AG20443 (cell line): ENCODE results near the gene ABCA4.
A peak's percentile ranks its signal among the peaks of the same experiment; 100 is the strongest.
"Not testable (repeated sequence)": the region's sequence is repeated elsewhere in the genome, so short reads cannot be mapped to it uniquely, and the experiment has no call there.

Experiments used
- DNase-seq: peaks from one replicate; pipeline ENCODE4 v3.0.0; 2012; ENCODE audit warnings: low spot score, mixed read lengths

Gene ABCA4

DNA sequence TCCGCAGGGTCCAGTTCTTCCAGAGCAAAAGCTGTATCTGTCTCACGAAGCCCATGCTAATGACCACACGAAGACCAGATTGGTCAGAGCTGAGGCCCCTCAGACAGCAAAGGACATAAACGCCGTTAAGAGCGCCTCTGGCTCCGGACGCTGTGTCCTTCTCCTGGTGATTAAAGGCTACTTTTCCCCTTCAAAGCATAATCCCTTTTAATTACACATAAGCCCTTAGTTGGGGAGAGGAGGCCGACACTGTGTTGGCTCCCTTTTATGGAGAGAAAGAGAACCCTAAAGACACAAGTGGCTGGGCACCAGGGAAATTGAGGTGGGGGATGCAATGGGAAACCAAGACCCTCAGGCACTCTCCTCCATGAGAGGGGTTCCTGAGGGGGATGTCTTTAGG, at the start of gene ABCA4:
Gene ABCA4 (minus strand): TSS at position 158 of the 400 bp plus-strand sequence. CDS start 103 bp downstream, at position 55.
- DNase-seq: no peak

DNA sequence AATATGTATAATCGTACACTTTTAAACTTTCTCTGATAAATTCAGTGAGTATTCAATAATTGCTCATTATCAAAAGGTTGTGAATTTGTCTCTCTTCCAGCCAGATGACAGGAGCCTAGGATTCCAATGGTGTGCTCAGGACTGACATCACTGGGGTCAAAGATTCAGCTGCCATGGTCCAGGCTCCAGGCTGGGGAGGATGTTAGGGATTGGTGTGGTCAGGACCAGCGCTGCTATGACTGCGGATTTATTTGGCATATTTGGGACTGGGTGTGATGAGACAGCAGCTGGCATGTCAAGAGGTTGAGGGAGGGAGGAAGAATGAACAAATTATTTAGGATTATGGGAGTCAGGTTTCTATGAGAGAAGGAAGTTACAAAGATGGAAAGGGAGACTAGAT, 48.2 kb upstream of the ABCA4 start:
- no peak for DNase-seq

DNA sequence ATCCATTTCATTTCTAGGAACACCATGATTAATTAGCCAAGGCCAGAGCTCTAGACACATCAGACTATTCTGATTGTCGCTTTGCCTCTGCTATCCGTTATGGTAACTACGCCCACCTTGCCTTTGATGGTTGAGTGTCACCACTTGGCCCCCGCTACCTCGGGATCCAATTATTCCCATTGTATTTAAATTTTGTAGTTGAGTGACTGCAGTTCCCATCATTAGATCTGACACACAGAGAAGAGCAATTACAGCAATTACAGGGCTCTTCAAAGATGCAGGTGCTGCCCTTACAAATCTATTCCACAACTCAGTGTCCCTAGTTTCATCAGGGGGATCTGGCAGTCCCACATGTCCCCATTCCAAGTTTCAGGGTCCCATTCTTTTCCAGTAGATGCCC, 44.9 kb upstream of the ABCA4 start:
- no peak for DNase-seq

DNA sequence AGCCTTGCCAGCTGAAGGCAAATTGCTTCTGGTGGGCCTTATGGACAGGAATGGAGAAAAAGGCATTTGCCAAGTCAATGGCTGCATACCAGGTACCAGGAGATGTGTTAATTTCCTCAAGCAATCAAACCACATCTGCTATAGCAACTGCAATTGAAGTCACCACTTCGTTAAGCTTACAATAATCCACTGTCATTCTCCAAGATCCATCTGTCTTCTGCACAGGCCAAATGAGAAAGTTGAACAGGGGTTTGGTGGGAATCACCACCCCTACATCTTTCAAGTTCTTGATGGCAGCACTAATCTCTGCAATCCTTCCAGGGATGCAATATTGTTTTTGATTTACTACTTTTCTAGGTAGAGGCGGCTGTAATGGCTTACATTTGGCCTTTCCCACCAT, 43.9 kb upstream of the ABCA4 start:
- not testable (repeated sequence) for DNase-seq

DNA sequence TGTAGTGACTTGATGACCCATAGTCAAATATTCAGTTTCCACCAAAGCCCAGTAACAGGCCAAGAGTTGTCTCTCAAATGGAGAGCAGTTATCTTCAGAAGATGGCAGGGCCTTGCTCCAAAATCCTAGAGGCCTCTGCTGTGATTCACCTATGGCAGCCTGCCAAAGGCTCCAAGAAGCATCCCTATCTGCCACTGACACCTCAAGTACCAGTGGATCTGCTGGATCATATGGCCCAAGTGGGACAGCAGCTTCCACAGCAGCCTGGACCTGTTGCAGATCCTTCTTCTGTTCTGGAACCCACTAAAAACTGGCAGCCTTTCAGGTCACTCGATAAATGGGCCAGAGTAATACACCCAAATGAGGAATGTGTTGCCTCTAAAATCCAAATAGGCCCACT, 43.2 kb upstream of the ABCA4 start:
- not testable (repeated sequence) for DNase-seq

DNA sequence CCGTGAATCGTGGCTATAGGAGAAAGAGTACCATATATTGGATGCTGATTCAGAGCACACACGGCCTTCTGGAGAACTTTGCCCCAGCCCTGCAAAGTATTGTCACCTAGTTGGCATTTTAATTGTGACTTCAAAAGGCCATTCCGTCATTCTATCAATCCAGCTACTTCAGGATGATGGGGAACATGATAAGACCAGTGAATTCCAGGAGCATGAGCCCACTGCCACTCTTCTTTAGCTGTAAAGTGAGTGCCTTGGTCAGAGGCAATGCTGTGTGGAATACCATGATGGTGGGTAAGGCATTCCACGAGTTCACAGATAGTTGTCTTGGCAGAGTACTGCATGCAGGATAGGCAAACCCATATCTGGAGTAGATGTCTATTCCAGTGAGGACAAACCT, 42.3 kb upstream of the ABCA4 start:
- not testable (repeated sequence) for DNase-seq

DNA sequence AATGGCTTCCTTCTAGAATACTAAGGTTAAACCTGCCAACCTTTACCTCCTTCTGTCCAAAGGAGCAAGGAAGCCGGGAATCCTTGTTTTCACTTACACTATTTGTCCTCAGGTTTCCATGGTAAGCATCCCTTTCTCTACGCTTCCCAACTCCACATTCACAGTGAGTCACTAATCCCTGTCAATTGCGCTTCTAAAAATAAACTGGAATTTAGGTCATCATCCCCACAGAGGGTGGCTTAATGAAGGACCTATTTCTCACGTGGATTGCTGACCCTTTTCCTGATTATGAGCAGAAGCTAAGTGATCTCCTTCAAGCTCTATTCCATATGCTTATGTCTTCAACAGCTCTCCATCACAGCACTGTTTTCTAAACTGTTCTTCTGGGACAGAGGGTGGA, 39.9 kb upstream of the ABCA4 start:
- peak; percentile 74 for DNase-seq

DNA sequence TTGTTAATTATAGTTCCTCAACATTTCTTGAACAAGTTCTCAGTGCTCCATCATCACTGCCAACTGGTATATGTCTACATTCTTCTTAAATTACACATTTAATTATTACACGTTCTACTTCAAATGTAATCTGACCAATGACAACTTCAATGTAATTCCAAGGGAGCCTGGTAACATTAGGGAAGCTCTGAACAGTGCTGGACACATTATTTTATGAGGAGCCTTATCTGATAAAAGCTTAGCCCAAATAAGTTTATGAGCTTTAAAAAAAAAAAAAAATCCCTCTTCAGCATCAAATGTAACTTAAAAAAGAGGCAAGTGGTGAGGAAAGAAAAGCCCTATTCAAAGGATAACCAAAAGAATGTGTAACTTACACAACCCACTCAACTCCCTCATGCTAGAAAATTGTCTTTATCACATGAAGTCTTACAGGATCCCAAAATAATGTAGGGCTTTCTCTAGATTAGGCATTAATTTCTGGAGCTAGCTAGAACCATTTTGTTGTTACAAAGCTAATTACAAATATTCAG, 35.2 kb upstream of the ABCA4 start:
- no peak for DNase-seq

DNA sequence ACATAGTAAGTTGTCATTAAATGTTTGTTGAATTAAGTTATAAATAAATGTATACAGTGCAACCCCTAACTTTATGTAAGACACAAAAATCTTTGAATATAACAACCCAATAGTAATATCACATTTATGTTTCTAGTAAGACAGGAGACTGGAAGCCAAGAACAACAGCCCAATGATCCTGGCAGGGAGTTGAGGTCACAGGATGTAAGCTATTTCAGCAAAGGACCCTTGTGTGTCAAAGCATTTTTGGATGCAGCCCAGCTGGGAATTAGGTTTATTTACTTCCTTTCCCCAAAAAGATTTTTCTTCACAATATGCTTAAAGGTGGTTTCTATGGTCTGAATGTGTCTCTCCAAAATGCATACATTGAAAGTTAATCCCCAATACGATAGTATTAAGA, 34.0 kb upstream of the ABCA4 start:
- no peak for DNase-seq

DNA sequence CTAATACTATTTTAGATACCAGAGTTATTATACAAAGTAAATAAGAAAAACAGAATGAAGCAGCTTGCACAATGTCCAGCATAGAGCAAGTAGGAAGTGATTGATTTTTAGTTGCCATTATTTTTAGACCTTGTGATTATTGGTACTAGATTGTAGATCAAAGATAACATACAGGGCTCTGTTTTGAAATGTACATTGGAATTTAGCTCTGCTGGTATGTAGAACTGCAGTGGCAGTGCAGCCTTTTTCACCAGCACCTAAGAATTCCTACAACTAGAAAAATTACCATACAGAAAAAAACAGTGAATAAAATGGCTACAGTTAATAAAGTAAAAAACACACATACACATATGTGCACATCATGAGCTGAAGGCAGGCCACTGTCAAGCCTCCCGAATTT, 32.2 kb upstream of the ABCA4 start:
- no peak for DNase-seq

DNA sequence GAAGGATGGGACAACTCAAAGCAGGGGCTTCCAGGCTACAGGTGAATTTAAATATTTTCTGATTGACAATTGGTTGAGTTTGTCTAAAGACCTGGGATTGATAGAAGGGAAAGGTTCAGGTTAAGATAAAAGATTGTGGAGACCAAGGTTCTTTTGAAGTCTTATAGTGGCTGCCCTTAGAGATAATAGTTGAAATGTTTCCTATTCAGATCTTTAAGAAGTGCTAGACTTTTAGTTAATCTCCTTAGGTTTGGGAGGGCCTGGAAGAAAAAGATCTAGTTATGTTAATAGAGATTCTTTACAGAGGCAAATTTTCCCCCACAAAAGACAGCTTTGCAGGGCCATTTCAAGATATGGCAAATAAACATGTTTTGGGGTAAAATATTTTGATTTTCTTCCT, 28.2 kb upstream of the ABCA4 start:
- DNase-seq: not testable (repeated sequence)

DNA sequence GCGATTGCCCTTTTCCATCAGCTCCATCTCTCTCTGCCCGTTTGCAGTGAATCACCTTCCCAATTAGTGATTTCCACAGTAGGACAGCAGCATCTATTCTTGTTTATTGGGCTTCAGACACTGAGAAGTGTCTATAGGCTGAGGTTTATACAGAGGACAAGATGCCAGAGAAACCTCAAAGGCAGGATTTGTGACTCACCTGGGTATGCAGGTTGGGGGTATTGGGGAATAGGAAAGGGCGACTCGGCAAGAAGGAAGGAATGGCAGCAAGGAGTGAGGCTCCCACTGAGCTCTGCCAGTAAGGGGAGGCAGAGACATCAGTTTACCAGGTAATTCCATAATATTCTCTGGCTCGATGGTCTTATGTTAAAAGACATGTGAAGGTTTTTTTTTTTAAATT, 25.3 kb upstream of the ABCA4 start:
- DNase-seq: no peak

DNA sequence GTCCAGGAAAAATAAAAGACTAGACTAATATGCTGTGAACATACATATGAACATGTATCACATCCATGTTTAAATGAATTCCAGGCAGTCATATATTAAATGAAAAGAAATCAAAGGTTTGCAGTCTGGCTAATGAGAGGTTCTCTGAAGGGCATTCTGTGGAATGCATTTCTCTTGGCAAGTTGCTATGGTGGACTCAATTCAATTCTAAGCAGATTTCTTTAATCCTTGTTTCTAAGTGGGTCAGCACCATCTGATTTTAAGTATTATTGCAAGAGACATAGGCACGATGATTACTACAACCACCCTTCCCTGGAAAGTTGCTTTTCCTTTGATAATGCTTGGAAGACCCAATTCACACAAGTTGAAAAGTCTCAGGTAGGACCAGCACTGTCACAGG, 23.9 kb upstream of the ABCA4 start:
- DNase-seq: no peak

DNA sequence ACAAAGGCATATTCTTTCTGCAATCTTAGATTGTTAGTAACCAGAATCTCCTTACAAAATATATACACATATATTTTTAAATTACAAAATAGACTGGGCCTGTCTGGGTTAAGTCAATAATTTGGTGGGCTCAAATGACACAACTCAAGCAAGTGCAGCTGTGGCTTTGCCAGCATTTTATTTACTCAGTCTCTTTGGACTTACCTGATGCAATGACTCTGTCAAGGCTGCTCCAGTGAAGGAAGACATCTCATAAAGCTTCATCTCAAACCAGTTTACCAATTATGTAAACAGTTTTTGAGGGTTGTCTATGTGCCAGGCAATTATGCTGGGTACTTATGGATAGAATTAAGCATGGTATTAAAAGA, 22.8 kb upstream of the ABCA4 start:
- no peak for DNase-seq

DNA sequence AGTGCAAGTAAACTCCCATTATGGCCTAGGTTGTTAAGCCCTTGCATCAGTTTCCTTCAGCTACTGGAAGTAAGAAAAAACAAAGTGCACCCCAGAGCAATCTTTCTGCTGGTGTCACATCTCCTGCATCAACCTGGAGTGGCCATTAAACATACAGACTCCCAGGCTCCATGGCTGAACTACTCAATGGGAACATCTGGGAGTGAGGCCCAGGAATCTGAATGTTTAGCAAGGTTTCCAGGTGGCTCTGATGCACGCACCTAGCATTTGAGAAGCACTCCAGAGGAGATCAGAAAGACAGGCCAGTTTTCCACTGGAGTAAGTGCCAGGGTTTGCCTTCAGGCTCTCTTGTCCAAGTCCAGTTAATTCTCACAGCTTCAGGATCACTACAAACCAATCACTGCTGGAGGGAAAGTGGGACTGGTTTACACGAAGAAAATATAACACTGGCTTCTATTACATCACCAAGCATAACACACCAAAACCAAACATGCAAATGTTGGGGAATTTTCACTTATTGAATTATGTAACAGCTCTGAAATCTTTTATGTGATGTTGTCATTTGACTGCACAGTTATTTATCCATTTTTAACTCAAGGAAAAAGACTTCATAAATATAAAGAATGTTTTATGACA, 22.3 kb upstream of the ABCA4 start:
- no peak for DNase-seq

DNA sequence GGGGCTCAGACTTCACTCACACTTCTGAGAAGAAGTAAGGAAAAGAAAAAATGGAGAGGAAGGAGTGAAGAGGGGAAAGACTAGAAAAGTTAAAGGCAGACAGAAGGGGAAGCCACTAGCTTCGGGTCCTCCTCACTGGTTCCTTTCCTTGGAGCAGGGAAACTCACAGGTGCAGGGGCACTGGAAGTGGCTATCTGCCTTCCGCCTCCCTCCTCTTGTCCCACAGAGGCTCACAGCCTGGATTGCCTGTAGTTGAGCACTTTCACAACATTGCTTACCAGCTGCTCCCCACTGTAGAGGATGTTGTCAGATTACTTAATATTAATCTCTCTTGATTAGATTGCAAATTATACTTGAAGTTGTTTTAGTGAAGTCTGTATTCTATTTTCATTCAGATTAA, 21.6 kb upstream of the ABCA4 start:
- DNase-seq: no peak

DNA sequence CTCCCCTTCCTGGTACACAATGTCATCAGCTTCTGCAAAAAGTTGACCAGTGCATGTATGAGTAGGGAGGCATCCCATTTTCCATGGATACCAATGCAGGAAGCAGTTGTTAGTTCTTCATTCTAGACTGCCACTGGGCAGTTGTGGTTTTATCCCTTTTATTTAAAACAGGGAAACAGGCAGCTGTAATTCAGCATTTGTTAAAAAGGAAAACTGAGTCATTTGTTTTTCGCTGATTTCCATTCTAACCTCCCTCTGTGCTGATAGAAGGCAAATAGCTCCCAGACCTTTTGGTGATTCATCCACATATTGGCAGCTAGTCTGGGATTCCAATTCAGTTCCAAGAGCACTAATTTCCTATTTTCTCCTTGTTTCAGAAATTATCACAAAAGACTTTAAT, 21.1 kb upstream of the ABCA4 start:
- peak; percentile 53 for DNase-seq

DNA sequence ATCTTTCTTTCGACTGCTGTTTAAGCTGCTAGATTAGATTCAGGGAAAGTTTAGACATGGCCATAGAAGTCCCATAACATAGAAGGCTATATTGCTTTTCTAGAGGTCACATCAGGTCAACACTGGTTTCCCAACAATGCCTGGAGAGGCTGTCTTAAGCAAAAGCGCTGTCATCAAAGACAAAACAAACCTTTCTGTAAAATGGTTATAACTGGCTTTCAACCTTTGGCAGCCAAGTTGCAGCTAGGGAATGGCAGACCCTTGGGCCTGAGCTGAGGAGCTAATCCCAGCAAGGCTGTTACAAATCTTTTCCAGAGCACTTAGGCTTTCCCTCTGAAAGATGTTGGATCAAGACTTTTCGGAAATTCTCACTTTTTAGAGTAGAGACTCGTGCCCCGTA, 11.2 kb upstream of the ABCA4 start:
- no peak for DNase-seq

DNA sequence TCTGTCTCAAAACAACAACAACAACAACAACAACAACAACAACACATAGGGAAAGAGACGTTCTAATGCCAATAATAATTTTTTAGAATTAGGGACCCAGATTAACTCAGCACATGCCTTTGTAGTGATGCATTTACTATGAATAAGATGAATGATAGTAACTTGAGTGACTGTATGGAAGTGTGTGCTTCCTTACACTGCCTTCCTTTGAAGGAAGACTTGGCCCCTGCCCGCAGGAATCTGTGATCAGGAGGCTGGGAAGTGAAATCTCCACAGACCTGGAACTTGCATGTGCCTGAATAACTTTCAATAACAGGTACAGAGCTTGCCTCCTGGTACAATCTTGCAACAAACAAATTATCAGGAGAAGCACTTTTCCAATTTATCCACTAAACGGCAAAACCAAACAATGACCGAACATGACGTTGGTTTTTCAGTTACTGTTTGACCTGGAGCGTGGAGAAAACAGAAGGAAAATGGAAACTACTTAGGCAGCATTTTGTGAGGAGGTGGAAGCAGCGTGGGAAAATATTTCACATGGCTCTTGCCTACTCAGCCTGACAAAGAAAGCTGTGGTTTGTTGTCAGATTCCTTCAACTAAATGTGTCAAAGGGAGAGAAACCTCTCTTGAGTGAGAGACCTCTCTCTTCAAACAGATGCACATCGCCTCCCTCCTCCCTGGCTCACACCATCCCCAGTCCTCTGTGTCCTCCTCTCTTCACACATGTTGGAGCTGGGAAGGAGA, 10.1 kb upstream of the ABCA4 start:
- DNase-seq: no peak

DNA sequence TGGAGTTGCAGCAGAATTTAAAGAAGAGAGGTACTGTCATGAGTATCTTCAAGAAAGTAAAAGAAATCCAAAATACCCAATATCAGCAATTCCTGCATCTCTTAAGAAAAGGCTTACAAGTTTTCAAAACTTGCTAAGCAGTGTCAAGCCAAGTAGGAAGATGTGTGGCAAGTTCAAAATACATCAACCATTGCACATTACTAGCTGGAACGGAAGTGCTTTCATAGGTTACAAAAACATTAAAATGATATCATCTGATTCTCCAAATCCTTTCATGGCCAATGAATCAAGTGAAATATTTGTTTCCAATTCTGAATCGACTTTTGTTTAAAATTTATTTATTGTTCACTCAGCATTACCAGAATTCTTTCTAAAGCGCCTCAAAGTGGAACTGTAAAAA, 5.7 kb upstream of the ABCA4 start:
- no peak for DNase-seq

DNA sequence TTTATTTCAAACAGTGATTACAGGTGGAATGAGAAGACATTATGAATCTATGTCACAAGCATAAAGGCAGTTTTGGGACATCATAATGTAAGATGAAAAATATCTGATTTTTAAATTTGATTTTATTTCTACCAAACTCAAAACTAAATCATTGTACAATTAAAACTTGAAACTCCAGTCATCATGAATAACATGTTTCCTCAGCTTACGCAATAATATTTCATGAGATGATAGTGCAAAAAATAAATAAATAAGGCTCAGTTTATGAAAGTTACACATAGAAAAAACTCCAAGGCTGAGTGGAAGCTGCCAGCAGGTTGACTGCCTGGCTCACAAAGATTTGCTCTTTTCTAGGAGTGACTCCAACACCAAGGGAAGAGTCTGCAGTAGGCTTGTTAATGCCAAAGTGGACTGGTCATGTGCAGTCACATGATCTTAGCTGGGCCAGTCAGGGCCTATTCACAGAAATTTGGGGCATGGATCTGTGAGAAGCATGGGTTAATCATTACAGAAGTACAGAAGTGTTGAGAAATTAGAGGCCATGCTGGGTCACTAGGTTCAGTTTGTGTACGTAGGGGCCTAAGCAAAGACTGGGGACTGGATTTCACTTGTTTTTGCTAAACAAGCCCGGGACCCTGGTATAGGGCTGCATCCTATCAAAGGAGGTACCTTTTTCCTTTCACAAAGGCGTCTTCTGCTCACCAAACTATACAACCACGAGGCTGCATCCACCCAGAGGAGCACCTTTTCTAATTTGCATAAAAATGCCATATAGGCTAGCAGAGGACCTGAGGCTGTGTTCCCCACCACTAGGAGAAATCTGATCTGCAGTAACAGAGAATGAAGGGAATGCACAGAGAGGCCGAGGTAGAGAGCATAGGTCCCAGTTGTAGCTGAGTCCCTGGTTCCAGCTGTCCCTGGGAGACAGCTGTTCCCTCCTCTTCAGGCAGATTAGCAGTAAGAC, 4.9 kb upstream of the ABCA4 start:
- no peak for DNase-seq

DNA sequence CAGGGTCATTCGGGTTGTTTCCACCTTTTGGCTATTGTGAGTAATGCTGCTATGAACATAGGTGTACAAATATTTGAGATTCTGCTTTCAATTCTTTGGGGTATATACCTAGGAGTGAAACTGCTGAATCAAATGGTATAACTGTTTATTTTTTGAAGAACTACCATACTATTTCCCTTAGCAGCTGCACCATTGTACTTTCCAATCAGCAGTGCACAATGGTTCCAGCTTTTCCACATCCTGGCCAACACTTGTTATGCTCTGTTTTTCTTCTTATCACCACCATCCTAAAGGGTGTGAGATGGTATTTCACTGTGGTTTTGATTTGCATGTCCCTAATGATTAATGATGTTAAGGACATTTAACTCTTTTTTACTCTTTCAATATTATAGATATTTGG, 3.6 kb upstream of the ABCA4 start:
- DNase-seq: no peak
